ENCODE measurements around the gene SUPT6H. TPM values are rescaled to one million over a fixed set of nuclear protein-coding genes. Genes with fewer than 3 reads are reported as not detected.

The SUPT6H gene
- total and polyA plus RNA-seq, 9 of the 15 experiments (the other 6 are each of a cell fraction or from before 2014, with no cell fraction given): 1.7 to 77.7 (median 49.2) TPM

GRCh38 chr17:28689011-28689410 is 27.0 kb downstream of the SUPT6H start:
- no peak for ATAC-seq
- in situ Hi-C loops (cut with MboI): no loop called here

More at GRCh38 chr17:28689011-28689410, 27.0 kb downstream of the SUPT6H start:
- Histone ChIP-seq H3K4me3 (no peak overlapping the region), H4K20me1 (replicated peaks; ENCODE audit: control insufficient read depth, insufficient read depth, low read length) (no peaks in the 10 kb centered on the region), H3K79me2 (ENCODE audit: control insufficient read depth, insufficient read depth, low read length) (no peaks in the 10 kb centered on the region), H2AFZ (ENCODE audit: low read depth, low read length) (no peak overlapping the region), H3K4me2 (ENCODE audit: insufficient read depth, low read length) (no peak overlapping the region), H3K9ac (ENCODE audit: insufficient read depth in 1 of 2, low read depth in 2 of 2, low read length in 2 of 2) (no peak overlapping the region), H3K9me3 (replicated peaks; ENCODE audit: control insufficient read depth, insufficient read depth, low read depth, low read length) (no peaks in the 10 kb centered on the region), H3K4me1 (replicated peaks in 1 of 2; ENCODE audit: control insufficient read depth in 2 of 2, insufficient read depth in 2 of 2, low read length in 2 of 2) (no peaks in the 10 kb centered on the region), H3K36me3 (ENCODE audit: control insufficient read depth, insufficient read depth, low read length) (peaks cover 93% of the 10 kb centered on the region), H3K27me3 (ENCODE audit: control insufficient read depth in 2 of 2, insufficient read depth in 2 of 2, low read length in 2 of 2) (no peaks in the 10 kb centered on the region), H3K27ac (ENCODE audit: extremely low read depth, low read depth, low read length) (no peak overlapping the region), H3K9me1 (ENCODE audit: control insufficient read depth, insufficient read depth, low read length) (no peaks in the 10 kb centered on the region)
- POLR2A ChIA-PET: interaction anchor here (0.5 to 2.8 kb wide), 8 partner anchors 11 to 759 kb away, joined by 3 to 14 read pairs (median 4); partner anchors contain the start of gene PROCA1
- no peak for FAIRE-seq
- no TSS peak for BruUV-seq (replicated peaks)
- 88% methylated on average over 3 of the region's 3 CpGs for WGBS (ENCODE audit: insufficient coverage, low coverage, missing lambda C conversion rate)
- DNase-seq (ENCODE audit: extremely low read depth in 1 of 4, low spot score in 3 of 4): no peak
- TF ChIP-seq HNRNPLL (IDR thresholded peaks at IDR 0.05; ENCODE audit: low read depth, low read length, poor library complexity, severe bottlenecking) (no peak), ZNF146 (CRISPR knock-in tag; IDR thresholded peaks at IDR 0.05; ENCODE audit: unreplicated experiment) (peak; percentile 92), ZNF124 (CRISPR knock-in tag; IDR thresholded peaks at IDR 0.05) (no peak), TGIF2 (CRISPR knock-in tag; IDR thresholded peaks at IDR 0.05) (no peak), SMARCB1 (IDR thresholded peaks at IDR 0.05; ENCODE audit: insufficient read length, low read depth) (no peak), MTF1 (CRISPR knock-in tag; IDR thresholded peaks at IDR 0.05; ENCODE audit: borderline replicate concordance) (no peak), RBM25 (IDR thresholded peaks at IDR 0.05; ENCODE audit: low read depth, low read length, severe bottlenecking) (peak; percentile 78)
- TF ChIP-seq, protein P1, sequence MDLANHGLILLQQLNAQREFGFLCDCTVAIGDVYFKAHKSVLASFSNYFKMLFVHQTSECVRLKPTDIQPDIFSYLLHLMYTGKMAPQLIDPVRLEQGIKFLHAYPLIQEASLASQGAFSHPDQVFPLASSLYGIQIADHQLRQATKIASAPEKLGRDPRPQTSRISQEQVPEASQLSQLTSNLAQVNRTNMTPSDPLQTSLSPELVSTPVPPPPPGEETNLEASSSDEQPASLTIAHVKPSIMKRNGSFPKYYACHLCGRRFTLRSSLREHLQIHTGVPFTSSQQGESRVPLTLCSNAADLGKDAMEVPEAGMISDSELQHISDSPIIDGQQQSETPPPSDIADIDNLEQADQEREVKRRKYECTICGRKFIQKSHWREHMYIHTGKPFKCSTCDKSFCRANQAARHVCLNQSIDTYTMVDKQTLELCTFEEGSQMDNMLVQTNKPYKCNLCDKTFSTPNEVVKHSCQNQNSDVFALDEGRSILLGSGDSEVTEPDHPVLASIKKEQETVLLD (IDR thresholded peaks at IDR 0.05): no peak
- CTCF ChIA-PET (ENCODE audit: low intra/inter-chr PET ratio): no interaction called here
- intact Hi-C loops (cut with micrococcal nuclease): no loop called here

All from K562 (cell line).